Keratinocyte (primary cell): ENCODE results near the gene SYF2. TPM values are rescaled to one million over a fixed set of nuclear protein-coding genes. Genes with fewer than 3 reads are reported as not detected.

ENCODE experiments used
- DNase-seq: peaks from one replicate; pipeline ENCODE4 v3.0.0-alpha.2; 2011; ENCODE audit warnings: low read depth, missing footprints, low spot score
- FAIRE-seq: peaks from 2 replicates; lab custom pipeline; 2011; peaks lifted over from hg19 to GRCh38; lab: Jason Lieb, UNC
- H2AFZ ChIP-seq: 2 replicates; pipeline ENCODE4 v1.6.0; 2012; ENCODE audit warnings: low read length, control low read depth, inconsistent platforms; ENCODE audit not compliant: control insufficient read depth
- H3K27ac ChIP-seq: 2 replicates; pipeline ENCODE4 v1.5.1; 2011; ENCODE audit warnings: low read length; ENCODE audit not compliant: control insufficient read depth, insufficient read depth
- H3K27me3 ChIP-seq: 3 replicates; pipeline ENCODE4 v1.6.0; 2011; ENCODE audit warnings: low read length; ENCODE audit not compliant: control insufficient read depth, insufficient read depth; ENCODE audit errors: extremely low read depth
- H3K36me3 ChIP-seq, 2 experiments: 2 replicates in 1 of 2; 3 replicates in 1 of 2; pipeline ENCODE4 v1.5.1; 2011; ENCODE audit warnings: low read length in 2 of 2, mild to moderate bottlenecking in 1 of 2; ENCODE audit not compliant: control insufficient read depth in 2 of 2, insufficient read depth in 2 of 2; ENCODE audit errors: extremely low read depth in 1 of 2
- H3K4me1 ChIP-seq: 3 replicates; pipeline ENCODE4 v1.5.1; 2011; ENCODE audit warnings: low read length; ENCODE audit not compliant: control insufficient read depth, insufficient read depth; ENCODE audit errors: extremely low read depth
- H3K4me2 ChIP-seq: 3 replicates; pipeline ENCODE4 v1.6.0; 2011; ENCODE audit warnings: low read depth, low read length; ENCODE audit not compliant: control insufficient read depth, insufficient read depth; ENCODE audit errors: extremely low read depth
- H3K4me3 ChIP-seq, 3 experiments: fragments of 200-600 bp in 1 of 3; sonication (generic) in 1 of 3; 2 replicates in 2 of 3; 3 replicates in 1 of 3; pipeline ENCODE4 v1.5.1; 2011 to 2016; ENCODE audit warnings: low read length in 3 of 3, mild to moderate bottlenecking in 3 of 3, control low read depth in 2 of 3, inconsistent platforms in 1 of 3, low read depth in 1 of 3, mixed read lengths in 1 of 3, mixed run types in 1 of 3, moderate library complexity in 1 of 3; ENCODE audit not compliant: control insufficient read depth in 2 of 3, insufficient read depth in 2 of 3; ENCODE audit errors: extremely low read depth in 1 of 3
- H3K79me2 ChIP-seq: 2 replicates; pipeline ENCODE4 v1.6.0; 2012; ENCODE audit warnings: low read length; ENCODE audit not compliant: control insufficient read depth, insufficient read depth
- H3K9ac ChIP-seq: 3 replicates; pipeline ENCODE4 v1.6.0; 2011; ENCODE audit warnings: low read length; ENCODE audit not compliant: control insufficient read depth, insufficient read depth; ENCODE audit errors: extremely low read depth
- H3K9me1 ChIP-seq: 3 replicates; pipeline ENCODE4 v1.6.0; 2011; ENCODE audit warnings: low read length; ENCODE audit not compliant: control insufficient read depth, insufficient read depth; ENCODE audit errors: extremely low read depth
- H3K9me3 ChIP-seq: 2 replicates; pipeline ENCODE4 v1.5.1; 2012; ENCODE audit warnings: low read depth, low read length; ENCODE audit not compliant: control insufficient read depth
- H4K20me1 ChIP-seq: 3 replicates; pipeline ENCODE4 v1.6.0; 2011; ENCODE audit warnings: low read length; ENCODE audit not compliant: control insufficient read depth, insufficient read depth; ENCODE audit errors: extremely low read depth
- CTCF ChIP-seq, 3 experiments: IDR thresholded peaks in 1 of 3; conservative IDR thresholded peaks in 1 of 3; optimal IDR thresholded peaks in 1 of 3; 2 replicates in 2 of 3; 3 replicates in 1 of 3; pipeline versions ENCODE3 to v1.5.1; 2011; ENCODE audit warnings: low read length in 3 of 3, mild to moderate bottlenecking in 3 of 3, moderate library complexity in 2 of 3, control low read depth in 1 of 3, inconsistent platforms in 1 of 3; ENCODE audit not compliant: insufficient read depth in 2 of 3; ENCODE audit errors: extremely low read depth in 1 of 3
- EZH2 ChIP-seq: IDR thresholded peaks from one replicate; pipeline ENCODE4 v1.6.1; 2012; ENCODE audit warnings: inconsistent platforms, mild to moderate bottlenecking, low read length, moderate library complexity
- dilution Hi-C: fragments of 300-500 bp; cut with MboI; formaldehyde crosslinking; loops from one replicate; pipeline ENCODE4 v1.7.0; 2020; ENCODE audit warnings: low sequenced_read_pairs; ENCODE audit not compliant: extremely low pct_ligation_motif_present
- polyA plus RNA-seq, 5 experiments: library from polyadenylated mRNA; depleted of rRNA in 3 of 5; stranded (reverse) in 3 of 5; stranded (forward) in 1 of 5; unstranded in 1 of 5; fragments of >200 nt; gene quantifications; 1 replicate in 1 of 5; 2 replicates in 3 of 5; 3 replicates in 1 of 5; pipeline versions ENCODE4 v1.2.1 to v1.2.3, GENCODE V29; 2011 to 2012; ENCODE audit warnings: missing spikeins in 2 of 5, low read depth in 1 of 5, low replicate concordance in 1 of 5

Gene SYF2
- polyA plus RNA-seq, 1 donor (not counting 4 experiments of a cell fraction or from before 2014, with no cell fraction given) = 31.8 TPM

GRCh38 chr1:25199819-25200620, 32.3 kb downstream of the SYF2 start:
- Histone ChIP-seq H3K9me3 (no peaks in the 10 kb centered on the region), H3K79me2 (no peaks in the 10 kb centered on the region), H3K4me1 (peaks cover 15% of the 10 kb centered on the region), H3K4me3 (no peak overlapping the region), H4K20me1 (no peaks in the 10 kb centered on the region), H3K36me3 (no peaks in the 10 kb centered on the region), H3K4me2 (no peak overlapping the region), H3K27ac (no peak overlapping the region), H3K9ac (no peak overlapping the region), H3K27me3 (no peaks in the 10 kb centered on the region), H2AFZ (no peak overlapping the region), H3K9me1 (no peaks in the 10 kb centered on the region)
- dilution Hi-C loops = loop anchor here (25.0 kb wide), 1 partner anchor 263 kb away; the partner anchor contains the start of gene RUNX3
- DNase-seq (no peak), FAIRE-seq (no peak)
- no peak for TF ChIP-seq CTCF (optimal IDR thresholded peaks at IDR 0.05 in 1 of 3, IDR thresholded peaks at IDR 0.05 in 1 of 3, conservative IDR thresholded peaks at IDR 0.05 in 1 of 3; ENCODE audit: extremely low read depth in 1 of 3, insufficient read depth in 2 of 3, low read length in 3 of 3)
- no peak for TF ChIP-seq EZH2

GRCh38 chr1:25198663-25199252, 33.5 kb downstream of the SYF2 start:
- peak overlapping the region; percentile 44 for H3K4me2 ChIP-seq

More at GRCh38 chr1:25198663-25199252, 33.5 kb downstream of the SYF2 start:
- Histone ChIP-seq H3K4me1 (peaks cover 28% of the 10 kb centered on the region), H3K9me1 (no peaks in the 10 kb centered on the region), H3K9ac (no peak overlapping the region), H4K20me1 (no peaks in the 10 kb centered on the region), H3K27ac (no peak overlapping the region), H3K27me3 (no peaks in the 10 kb centered on the region), H2AFZ (peak overlapping the region; percentile 60), H3K4me3 (no peak overlapping the region), H3K36me3 (no peaks in the 10 kb centered on the region), H3K9me3 (no peaks in the 10 kb centered on the region), H3K79me2 (no peaks in the 10 kb centered on the region)
- FAIRE-seq = no peak
- TF ChIP-seq EZH2 = no peak
- TF ChIP-seq CTCF (optimal IDR thresholded peaks at IDR 0.05 in 1 of 3, IDR thresholded peaks at IDR 0.05 in 1 of 3, conservative IDR thresholded peaks at IDR 0.05 in 1 of 3; ENCODE audit: extremely low read depth in 1 of 3, insufficient read depth in 2 of 3, low read length in 3 of 3) = no peak
- DNase-seq = no peak
- dilution Hi-C loops = no loop called here
